K562 (cell line): ENCODE measurements around the gene REEP3. TPM values are rescaled to one million over a fixed set of nuclear protein-coding genes. Genes with fewer than 3 reads are reported as not detected.

Experiments
- CEBPG ChIP-seq, 3 experiments: fragments of 200-800 bp in 1 of 3; sonication (Bioruptor generic) in 1 of 3; sonication (generic) in 1 of 3; formaldehyde crosslinking in 1 of 3; IDR thresholded peaks in 2 of 3; conservative IDR thresholded peaks in 1 of 3; 2 replicates each; pipeline versions ENCODE4 v1.6.1 to v1.8.0; 2016 to 2022; ENCODE audit warnings: missing compliant biosample characterization in 2 of 3, missing genetic modification characterization in 2 of 3, mild to moderate bottlenecking in 1 of 3, missing genetic modification reagents in 1 of 3
- CTCF ChIP-seq, 3 experiments: IDR thresholded peaks in 2 of 3; conservative IDR thresholded peaks in 1 of 3; 2 replicates each; pipeline ENCODE4 v1.5.1; 2011 to 2012; ENCODE audit warnings: low read length in 3 of 3, mild to moderate bottlenecking in 3 of 3, control low read depth in 2 of 3, improper control_type of control experiment in 1 of 3, inconsistent platforms in 1 of 3, low read depth in 1 of 3, mixed read lengths in 1 of 3, moderate library complexity in 1 of 3; ENCODE audit not compliant: insufficient read depth in 2 of 3
- E2F8 ChIP-seq: fragments of 450-650 bp; IDR thresholded peaks from 2 replicates; pipeline ENCODE4 v1.7.1; 2018; ENCODE audit warnings: mild to moderate bottlenecking, low read depth; ENCODE audit not compliant: partially characterized antibody
- HLTF ChIP-seq: fragments of 450-650 bp; IDR thresholded peaks from 2 replicates; pipeline ENCODE4 v1.6.1; 2016
- NCOA1 ChIP-seq: fragments of 450-650 bp; IDR thresholded peaks from 2 replicates; pipeline ENCODE4 v1.6.1; 2016; ENCODE audit warnings: low read depth
- RAD21 ChIP-seq, 2 experiments: fragments of 250-450 bp in 1 of 2; fragments of 450-650 bp in 1 of 2; sonication (Bioruptor Pico) in 1 of 2; formaldehyde crosslinking in 1 of 2; IDR thresholded peaks in 1 of 2; conservative IDR thresholded peaks in 1 of 2; 2 replicates each; pipeline versions ENCODE4 v1.4.0 to v1.8.0; 2020 to 2022; ENCODE audit warnings: mild to moderate bottlenecking in 2 of 2, moderate library complexity in 1 of 2
- REST ChIP-seq, 2 experiments: fragments of 450-650 bp; formaldehyde crosslinking in 1 of 2; IDR thresholded peaks; 2 replicates each; pipeline versions ENCODE4 v1.4.0 to v1.6.1; 2014 to 2020; ENCODE audit warnings: mild to moderate bottlenecking in 2 of 2, borderline replicate concordance in 1 of 2, low read depth in 1 of 2
- TAL1 ChIP-seq: fragments of 450-650 bp; IDR thresholded peaks from 2 replicates; pipeline ENCODE4 v1.6.1; 2016; ENCODE audit warnings: mild to moderate bottlenecking
- YY1 ChIP-seq, 3 experiments: IDR thresholded peaks; 2 replicates each; pipeline ENCODE4 v1.6.1; 2011; ENCODE audit warnings: low read length in 2 of 3, mild to moderate bottlenecking in 2 of 3, moderate library complexity in 2 of 3, borderline replicate concordance in 1 of 3, control low read depth in 1 of 3, low read depth in 1 of 3; ENCODE audit not compliant: insufficient read depth in 3 of 3, insufficient replicate concordance in 2 of 3, control insufficient read depth in 1 of 3, insufficient read length in 1 of 3; ENCODE audit errors: extremely low read depth in 1 of 3
- ZNF274 ChIP-seq: IDR thresholded peaks from 2 replicates; pipeline ENCODE4 v1.6.1; 2011; ENCODE audit warnings: low read depth, mild to moderate bottlenecking, low read length, moderate library complexity, borderline replicate concordance
- ZNF316 ChIP-seq: fragments of 450-650 bp; IDR thresholded peaks from 2 replicates; pipeline ENCODE4 v1.6.1; 2016
- polyA plus RNA-seq, 8 experiments: library from polyadenylated mRNA; depleted of rRNA in 4 of 8; stranded (reverse) in 5 of 8; unstranded in 3 of 8; fragments of >200 nt; fragmentation: Nextera tagmentation in 2 of 8; fragmentation: Illumina TruSeq in 1 of 8; extraction: Ambion mirVana in 2 of 8; extraction: Trizol in 1 of 8; gene quantifications; 2 replicates each; pipeline versions ENCODE4 v1.2.1 to v1.2.3, GENCODE V29; 2011 to 2014; ENCODE audit warnings: inconsistent platforms in 1 of 8, missing spikeins in 1 of 8
- total RNA-seq, 7 experiments: library from RNA; depleted of rRNA in 6 of 7; stranded (reverse); fragments of >200 nt in 6 of 7; fragmentation: Illumina TruSeq in 2 of 7; extraction: Trizol in 2 of 7; gene quantifications; 2 replicates each; pipeline versions ENCODE4 v1.2.1 to v1.2.3, GENCODE V29; 2011 to 2021; ENCODE audit warnings: low replicate concordance in 1 of 7

REEP3 gene
- total and polyA plus RNA-seq, 9 of the 15 experiments (the other 6 are each of a cell fraction or from before 2014, with no cell fraction given): 3.4 to 13.4 (median 9.2) TPM

GRCh38 chr10:63633677-63634487 lies 112.7 kb downstream of the REEP3 start (continued):
- TF ChIP-seq REST (IDR thresholded peaks at IDR 0.05; ENCODE audit: borderline replicate concordance): peak; percentile 50; the same call in 1 of the 2 replicates
- TF ChIP-seq REST (CRISPR knock-in tag; IDR thresholded peaks at IDR 0.05; ENCODE audit: low read depth): no peak
- no peak for TF ChIP-seq E2F8
- TF ChIP-seq CEBPG (CRISPR knock-in tag; IDR thresholded peaks at IDR 0.05): no peak
- TF ChIP-seq CEBPG (tag; conservative IDR thresholded peaks at IDR 0.05 in 1 of 2, IDR thresholded peaks at IDR 0.05 in 1 of 2): no peak
- TF ChIP-seq HLTF: no peak
- TF ChIP-seq ZNF316: no peak
- peak in 1 of 3 experiments; percentile 37 for TF ChIP-seq YY1 (IDR thresholded peaks at IDR 0.05; ENCODE audit: borderline replicate concordance in 1 of 3, control insufficient read depth in 1 of 3, extremely low read depth in 1 of 3, insufficient read depth in 3 of 3, insufficient read length in 1 of 3, insufficient replicate concordance in 2 of 3, low read depth in 1 of 3, low read length in 2 of 3)
- no peak for TF ChIP-seq ZNF274
- TF ChIP-seq NCOA1: no peak
- peak; percentile 61 to 72 for TF ChIP-seq RAD21 (CRISPR knock-in tag; conservative IDR thresholded peaks at IDR 0.05 in 1 of 2, IDR thresholded peaks at IDR 0.05 in 1 of 2)
- TF ChIP-seq CTCF (IDR thresholded peaks at IDR 0.05 in 2 of 3, conservative IDR thresholded peaks at IDR 0.05 in 1 of 3; ENCODE audit: insufficient read depth in 2 of 3, low read depth in 1 of 3, low read length in 3 of 3): peak; percentile 56 to 66 (median 56)
- no peak for TF ChIP-seq TAL1
